ENCODE data around the gene NDST4.

The NDST4 gene

DNA sequence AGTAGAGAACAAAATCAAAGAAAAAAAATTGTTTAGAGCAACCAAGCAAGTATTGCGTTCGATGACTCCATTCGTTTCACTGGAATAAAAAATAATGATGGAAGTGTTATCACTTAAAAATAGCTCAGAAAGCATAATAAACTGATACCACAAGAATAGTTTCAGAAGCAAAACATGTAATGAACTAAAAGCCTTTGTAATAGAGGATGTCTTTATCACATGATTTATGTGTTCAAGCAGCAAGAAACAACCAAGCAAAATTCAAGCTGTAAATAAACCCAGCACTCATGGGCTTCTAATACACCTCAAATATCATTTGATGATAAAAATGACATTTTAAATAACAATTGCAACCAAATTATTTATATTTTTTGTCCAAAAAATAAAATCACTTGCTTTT is 192.2 kb downstream of the NDST4 start:
- DNase-seq (ENCODE audit: low read depth in 2 of 2, low spot score in 1 of 2): no peak

DNA sequence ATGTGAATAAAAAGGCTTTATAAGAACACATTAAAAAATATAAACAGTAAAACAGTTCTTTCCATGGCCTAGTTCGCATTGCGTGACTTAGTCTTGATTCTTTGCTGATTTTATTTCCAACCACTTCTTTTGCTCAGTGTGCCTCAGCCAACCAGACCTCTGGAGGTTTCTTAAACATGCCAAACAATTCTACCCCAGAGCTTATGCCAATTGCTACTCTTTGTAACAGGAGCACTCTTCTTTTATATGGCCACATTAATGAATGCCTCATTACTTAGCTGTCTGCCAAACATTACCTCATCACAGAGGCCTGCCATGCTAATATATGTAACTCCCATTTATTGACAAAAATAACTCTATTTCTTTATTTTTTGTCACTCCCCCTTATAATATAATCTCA is 202.3 kb downstream of the NDST4 start:
- DNase-seq (ENCODE audit: low read depth in 2 of 2, low spot score in 1 of 2): no peak

DNA sequence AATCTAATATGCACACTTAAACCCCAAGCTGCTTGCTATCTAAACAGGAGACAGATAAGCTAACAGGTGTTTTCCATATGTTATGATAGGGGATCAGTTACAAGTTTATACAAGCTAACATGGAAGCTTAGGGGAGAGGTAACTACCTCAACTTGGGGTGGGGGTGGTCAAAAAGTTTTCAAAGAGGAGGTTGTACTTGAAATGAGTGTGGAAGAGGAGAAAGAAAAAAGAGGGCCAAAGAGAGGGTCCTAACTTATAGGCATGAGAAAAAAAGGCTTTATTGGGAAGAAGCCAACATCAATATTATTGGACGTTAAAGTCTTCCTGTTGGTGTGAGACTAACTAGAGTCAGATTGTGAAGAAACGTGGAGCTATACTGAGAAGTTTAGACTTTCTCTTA is 205.9 kb downstream of the NDST4 start:
- no peak for DNase-seq (ENCODE audit: low read depth in 2 of 2, low spot score in 1 of 2)

DNA sequence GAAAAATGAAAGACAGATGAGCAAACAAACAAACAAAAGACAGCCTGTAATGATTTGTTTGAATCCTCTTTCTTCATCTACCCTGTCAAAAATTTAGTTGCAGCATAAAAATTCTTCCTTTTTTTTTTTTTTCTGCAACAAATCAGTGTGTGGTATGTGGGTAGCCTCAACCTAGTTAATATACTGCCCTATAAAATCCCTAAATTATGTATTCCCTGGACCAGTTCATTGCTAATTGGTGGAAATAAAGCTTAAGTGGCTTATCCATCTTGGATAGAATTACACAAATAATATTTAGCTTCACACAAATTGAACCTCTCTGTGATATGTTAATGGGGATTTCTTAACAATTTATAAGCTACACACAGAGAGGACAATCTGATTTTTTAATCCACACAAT is 208.4 kb downstream of the NDST4 start:
- no peak for DNase-seq (ENCODE audit: low read depth in 2 of 2, low spot score in 1 of 2)

DNA sequence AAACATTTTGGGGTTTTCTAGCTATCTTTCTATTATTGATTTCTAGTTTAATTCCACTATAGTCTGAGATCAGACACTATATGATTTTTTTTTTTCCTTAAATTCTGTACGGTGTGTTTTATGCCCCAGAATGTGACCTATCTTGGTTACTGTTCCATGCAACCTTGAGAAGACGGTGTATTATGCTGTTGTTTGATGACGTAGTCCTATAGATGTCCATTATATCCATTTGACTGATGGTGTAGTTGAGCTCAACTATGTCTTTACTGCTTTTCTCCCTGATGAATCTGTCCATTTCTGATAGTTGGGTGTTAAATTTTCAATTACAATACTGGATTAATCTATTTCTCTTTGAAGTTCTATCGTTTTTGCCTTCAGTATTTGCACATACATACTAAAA is 212.5 kb downstream of the NDST4 start:
- no peak for DNase-seq (ENCODE audit: low read depth in 2 of 2, low spot score in 1 of 2)

DNA sequence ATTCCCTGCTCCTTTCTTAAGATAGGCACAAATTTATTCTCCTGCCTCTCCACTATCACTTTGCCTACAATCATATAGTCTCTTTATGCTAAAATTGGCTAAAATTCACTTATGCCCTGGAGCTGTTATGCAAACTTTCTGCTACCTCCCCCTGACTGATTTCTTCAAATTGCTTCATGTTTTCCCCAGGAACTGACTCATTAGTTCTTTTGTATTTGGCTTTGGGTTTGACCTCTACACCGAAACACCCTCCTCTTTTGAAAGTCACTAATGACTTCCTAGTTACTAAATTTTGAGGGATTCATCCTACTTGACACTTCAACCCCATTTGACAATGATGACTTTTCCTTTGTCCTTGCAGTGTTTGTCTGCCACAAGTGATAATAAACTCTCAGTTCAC is 222.6 kb downstream of the NDST4 start:
- no peak for DNase-seq (ENCODE audit: low read depth in 2 of 2, low spot score in 1 of 2)

DNA sequence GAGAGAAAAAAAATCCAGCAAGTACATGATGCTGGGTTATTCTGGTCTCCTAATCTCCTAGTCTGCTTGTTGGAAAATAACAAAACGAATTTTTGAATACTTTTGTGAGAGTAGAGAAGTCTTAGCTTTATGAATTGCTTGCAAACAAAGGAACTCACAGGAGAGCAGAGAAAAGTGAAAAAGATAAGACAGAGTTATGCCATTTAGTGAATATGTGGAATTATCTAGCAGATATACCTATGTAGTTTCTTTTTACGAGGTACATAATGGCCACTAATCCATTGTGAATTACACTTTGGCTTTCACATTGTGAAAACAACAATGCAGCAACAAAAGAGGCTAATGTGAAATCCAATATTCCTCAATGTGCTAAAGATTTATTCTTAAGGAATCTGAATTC is 226.7 kb downstream of the NDST4 start:
- no peak for DNase-seq (ENCODE audit: low read depth in 2 of 2, low spot score in 1 of 2)

DNA sequence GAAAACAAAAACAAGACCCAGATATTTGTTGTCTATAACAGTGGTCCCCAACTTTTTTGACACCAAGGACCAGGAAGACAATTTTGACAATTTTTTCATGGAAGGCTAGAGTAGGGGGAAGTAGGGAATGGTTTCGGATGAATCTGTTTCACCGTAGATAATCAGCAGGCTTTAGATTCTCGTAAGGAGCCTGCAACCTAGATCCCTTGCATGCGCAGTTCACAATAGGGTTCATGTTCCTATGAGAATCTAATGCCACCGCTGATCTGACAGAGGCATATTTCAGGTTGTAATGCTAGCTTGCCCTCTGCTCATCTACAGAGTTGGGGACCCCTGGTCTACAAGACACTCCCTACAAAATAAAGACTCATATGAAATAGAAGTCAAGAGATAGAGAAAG is 229.8 kb downstream of the NDST4 start:
- no peak for DNase-seq (ENCODE audit: low read depth in 2 of 2, low spot score in 1 of 2)

DNA sequence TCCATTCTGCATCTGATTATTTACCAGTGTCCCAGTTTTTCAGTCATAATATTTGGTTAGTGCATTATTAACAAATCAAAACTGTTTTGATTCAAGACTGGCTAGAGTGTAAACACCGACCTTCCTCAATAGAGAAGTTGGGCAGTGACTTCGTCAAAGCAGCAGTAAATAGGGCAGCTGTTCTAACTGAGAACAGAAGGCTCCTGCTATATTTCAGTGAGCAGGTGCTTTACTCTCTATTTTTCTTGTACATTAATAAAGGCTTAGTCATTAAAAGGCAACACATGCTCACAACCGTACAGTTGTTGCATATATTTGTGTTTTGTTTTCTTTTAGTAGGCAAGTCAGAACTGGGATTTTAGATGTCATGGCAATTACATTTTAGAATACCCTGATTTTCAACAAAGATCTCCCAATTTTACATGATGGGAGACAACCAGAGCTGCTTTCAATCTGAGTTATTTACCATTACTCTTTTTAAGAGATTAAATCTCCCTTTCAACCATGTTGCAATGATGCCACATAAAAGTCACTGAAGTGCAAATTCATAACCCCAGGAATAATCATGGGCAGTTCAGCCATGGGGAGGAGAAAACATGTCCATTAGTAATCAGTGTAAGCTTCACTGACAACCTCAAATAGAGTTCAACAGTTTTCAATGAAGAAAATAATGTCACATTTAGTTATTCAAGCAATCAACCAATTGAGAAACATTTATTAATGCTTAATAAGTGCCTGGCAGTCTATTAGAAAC is 233.3 kb downstream of the NDST4 start:
- DNase-seq (ENCODE audit: low read depth in 2 of 2, low spot score in 1 of 2): no peak

DNA sequence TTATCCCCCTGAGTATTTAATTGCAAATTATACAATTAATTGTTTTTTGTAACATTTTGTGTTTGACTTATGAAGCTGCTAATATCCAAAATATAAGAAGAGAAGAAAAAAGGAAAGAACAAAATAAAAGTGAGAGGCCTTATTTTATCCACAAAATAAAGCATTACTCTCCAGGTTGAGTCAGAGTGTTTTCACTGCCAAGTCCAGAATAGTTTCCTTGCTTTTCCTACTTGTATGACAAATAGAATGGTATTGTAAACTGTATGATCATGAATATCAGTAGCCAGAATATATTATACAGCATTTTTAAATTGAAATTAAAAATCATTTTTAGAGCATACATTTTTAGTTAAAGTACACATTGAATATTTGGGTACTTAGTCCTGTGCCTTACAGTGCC is 237.8 kb downstream of the NDST4 start:
- no peak for DNase-seq (ENCODE audit: low read depth in 2 of 2, low spot score in 1 of 2)

DNA sequence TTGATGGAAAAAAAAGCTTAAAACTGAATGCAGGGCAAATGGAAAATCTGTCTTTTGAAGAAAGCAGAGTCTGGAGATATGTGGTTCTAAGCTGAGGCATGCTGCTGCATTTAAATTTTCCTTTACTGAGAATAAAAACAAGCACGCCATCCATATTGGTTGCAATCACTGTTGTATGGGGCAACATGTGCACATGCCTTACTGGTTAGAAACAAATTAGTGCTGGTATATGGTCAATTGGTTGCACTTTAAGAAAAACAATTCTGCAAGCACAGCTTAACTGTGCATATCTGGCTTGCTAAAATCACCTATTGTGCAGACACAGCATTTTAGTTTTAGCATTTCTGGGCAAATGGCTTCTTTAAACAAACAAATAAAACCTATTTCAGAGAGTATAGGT is 239.1 kb downstream of the NDST4 start:
- DNase-seq (ENCODE audit: low read depth in 2 of 2, low spot score in 1 of 2): no peak

DNA sequence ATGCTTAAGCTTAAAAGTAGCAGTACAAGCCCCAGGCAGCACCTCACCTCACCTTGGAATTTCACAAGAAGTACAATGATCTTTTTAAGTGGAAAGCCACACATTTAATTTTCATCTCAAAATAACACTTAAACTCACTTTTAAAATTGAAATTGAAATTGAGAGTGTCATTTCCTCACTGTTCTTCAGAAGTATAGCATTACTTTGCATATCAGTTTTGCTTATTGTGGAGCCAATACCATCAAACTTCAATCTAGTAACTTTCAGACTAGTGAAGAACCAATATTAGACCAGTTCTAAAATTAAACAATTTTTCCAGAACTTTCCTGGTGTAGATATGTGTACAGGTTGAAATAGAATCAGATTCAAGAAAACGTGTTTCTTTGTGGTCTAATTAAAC is 242.4 kb downstream of the NDST4 start:
- no peak for DNase-seq (ENCODE audit: low read depth in 2 of 2, low spot score in 1 of 2)

DNA sequence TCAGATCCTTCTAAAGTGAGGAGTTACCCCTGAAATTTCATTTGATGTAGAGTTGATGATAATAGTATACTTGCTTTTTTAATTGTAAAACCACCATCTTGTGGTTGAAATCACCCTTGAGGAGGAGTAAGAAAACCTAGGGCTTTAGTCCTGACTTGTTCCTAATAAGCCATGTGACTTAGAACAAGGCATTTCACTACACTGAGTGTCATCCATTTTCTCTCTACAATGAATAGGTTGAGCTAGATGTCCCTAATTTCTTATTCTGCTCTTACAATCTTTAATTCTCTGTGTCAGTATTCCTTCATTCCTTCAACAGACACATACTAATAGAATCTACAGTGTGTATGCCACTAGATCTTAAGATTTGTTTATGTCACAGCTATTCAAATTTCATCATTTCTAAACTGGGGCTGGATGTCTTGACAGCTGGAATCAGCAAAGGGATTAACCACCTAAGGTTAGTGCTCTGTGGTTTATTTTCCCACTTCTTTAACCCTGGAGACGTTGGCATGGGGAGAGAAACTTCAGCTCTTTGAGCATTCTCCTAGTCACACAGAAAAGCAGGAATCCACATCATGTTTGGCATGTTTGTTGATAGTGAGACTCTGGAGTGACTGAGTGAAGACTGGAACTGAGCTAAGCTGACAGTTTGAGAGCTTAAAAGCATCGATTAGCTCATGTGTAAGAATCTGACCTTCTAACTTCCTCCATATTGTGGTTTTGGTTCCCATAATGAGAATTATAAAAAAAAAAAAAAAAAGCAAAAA is 246.3 kb downstream of the NDST4 start:
- DNase-seq (ENCODE audit: low read depth in 2 of 2, low spot score in 1 of 2): no peak

DNA sequence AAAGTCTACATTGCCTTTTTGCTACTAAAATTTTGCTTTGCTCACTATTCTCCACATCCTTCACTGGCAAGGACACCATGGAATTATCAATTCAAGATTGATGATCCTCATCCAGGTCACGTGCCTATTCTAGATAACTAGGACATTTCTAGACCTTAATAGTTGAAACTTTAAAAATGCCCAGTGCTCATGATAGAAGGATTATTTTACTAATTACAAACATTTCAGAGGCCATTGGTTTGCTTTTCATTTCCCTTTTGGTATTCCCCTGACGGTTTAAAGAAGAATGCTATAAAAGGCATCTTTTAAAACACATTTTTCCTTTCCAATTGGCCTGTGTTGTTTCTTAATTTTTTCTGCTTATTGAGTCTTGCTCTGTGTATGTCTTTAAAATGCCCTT is 249.4 kb downstream of the NDST4 start:
- no peak for DNase-seq (ENCODE audit: low read depth in 2 of 2, low spot score in 1 of 2)

DNA sequence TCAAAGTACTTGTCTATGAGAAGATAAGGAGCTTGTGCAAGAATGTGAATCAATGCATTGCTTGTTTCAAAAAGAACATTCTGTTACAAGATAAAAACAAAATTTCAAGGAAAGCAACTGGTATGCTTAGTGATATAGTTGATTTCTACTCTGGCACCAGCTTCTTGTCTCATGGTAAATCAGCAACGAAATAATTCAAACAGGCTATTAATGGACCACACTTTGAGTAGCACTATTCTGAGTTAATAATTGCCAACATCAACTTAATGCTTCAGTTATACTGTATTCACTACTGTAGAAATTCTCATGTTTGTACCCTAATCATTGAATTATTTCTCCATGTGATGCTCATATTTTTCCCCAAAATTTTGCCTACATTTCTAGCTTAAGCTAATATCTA is 252.6 kb downstream of the NDST4 start:
- DNase-seq (ENCODE audit: low read depth in 2 of 2, low spot score in 1 of 2): no peak

DNA sequence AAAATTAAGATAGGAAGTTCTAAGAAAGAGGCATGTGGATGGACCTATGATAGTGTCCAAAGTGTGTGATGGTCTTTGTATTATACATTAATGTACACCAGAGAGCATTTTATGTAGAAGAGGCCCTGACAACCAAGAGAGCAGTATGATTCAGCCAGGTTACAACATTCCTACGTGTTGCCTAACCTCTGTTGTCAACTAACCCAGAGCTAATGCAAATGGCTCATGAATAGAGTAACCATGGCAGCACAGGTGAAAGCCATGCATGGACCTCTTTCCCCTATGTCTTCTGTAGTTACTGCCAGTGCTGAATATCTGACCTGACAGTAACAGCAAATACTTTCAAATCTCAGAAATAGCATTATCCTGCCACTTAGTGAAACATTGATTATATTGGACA is 255.6 kb downstream of the NDST4 start:
- DNase-seq (ENCODE audit: low read depth in 2 of 2, low spot score in 1 of 2): no peak

DNA sequence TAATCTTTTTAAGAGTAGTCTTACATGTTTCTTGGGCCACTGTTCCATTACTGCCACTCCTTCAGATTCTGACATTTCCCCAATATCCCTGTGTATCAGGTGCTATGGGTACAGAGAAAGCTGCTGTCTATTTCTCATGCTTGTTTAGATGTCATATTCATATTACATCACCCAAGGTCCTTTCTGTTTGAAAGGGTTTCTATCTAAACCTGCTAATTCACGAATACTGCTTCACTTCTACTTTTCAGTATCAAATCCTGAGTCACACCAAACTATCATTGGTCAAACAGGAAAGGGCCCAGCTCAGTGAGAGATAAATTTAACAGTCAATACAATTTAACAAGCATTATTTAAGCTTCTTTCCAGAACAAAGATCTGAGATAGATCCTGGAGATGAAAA is 273.4 kb downstream of the NDST4 start:
- DNase-seq (ENCODE audit: low read depth in 2 of 2, low spot score in 1 of 2): no peak

DNA sequence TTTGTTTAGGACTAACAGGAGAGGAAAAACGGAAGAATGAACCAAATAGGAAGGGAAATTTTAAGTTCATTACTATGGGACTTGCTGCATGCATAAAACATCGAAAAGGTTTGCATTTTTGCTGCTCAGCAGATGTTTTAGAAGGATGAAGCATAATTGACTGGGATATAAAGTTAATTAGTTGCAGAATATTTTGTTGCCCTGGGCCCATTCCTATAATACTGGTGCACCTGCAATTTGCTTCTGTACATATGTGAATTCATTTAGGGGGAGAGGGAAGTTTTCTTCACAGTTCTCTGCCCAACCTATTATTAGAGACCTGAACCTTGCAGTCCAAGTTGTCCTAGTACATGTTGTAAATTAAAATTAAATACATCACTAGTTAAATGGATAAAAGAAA is 282.8 kb downstream of the NDST4 start:
- DNase-seq (ENCODE audit: low read depth in 2 of 2, low spot score in 1 of 2): no peak

DNA sequence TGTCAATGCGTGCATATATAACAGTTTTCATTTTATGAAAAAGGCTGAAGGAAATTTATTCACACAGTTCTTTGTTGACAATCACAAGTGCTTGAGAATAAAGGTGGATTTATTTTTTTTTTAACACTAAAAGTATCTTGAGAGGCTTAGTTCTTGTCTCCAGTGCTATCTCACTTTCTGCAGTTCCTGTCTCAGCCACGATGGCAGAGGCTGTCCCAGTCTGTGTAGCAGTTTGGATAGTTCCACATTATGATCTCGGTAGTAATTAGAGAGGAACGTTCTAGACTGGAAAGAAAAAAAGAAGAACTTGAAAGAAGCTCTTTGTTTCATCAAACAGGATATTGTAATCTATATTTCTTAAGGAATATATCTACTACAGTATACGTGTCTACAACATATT is 285.8 kb downstream of the NDST4 start:
- no peak for DNase-seq (ENCODE audit: low read depth in 2 of 2, low spot score in 1 of 2)

DNA sequence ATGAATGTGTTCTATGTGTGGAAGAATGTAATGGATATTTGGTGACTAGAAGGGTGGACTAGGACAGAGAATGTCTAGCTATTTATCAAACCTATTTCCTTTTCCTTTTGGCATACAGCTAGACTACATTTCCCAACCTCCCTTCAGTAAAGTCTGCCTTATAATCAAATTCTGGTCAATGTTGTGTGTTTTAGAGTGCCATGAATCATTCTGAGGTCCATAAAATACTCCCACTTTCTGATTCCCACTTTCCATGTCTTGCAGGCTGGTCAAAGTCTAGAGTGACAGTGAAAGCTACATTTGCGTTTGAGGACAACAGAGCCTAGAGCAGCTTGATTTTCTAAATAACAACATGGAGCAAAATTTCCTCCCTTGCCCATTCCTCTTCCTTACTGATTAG is 297.7 kb downstream of the NDST4 start:
- no peak for DNase-seq (ENCODE audit: low read depth in 2 of 2, low spot score in 1 of 2)

DNA sequence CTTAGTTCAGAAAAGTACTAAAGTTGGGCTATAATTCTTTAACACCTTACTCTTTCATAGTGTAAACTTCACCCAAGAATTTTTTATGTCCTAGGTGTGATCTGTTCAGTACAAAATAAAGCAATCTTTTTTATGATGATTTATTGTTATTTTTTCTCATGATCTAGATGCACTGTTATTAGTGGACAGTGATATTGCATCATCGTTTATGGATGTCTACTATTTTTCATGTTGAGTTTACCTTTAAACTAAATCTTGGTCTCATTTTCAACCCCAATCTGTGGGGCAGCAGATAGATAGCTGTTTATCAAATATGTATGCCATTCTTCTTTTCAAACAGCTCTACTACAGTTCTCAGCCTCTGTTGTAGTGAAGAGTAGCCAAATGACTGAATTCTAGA is 299.5 kb downstream of the NDST4 start:
- no peak for DNase-seq (ENCODE audit: low read depth in 2 of 2, low spot score in 1 of 2)

DNA sequence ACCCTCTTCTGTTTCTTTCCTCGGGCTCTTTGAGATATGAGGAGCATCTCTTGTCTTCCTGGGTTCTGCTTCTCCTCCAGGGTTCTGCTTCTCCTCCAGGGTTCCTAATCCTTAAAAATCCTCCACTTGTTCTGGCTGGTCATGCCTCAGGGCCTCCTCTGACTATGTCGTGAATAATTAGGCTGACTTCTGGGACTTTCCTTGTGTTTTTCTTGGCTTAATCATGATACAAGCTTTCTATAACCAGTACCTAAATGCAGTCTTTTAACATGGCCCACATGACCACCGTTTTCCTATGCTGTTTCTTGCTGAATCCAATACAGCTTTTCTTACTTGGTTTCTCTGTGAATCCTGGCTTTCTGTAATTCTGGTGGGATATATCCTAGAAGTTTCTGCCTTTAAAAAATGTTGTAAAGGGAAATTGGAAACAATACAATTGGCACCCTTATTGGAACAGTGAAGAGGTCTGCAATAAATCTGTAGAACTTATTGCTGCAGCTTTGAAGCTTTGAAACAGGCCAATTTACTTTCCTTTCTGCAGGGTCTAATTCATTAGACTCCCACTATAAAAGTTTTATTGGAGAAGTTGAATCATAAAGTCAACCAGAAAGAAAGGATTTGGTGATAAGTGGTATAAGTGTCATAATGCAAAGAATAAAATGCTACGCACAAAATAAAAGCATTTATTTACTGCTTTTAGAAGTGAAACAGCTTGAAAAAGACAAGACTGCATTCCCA is 301.7 kb downstream of the NDST4 start:
- no peak for DNase-seq (ENCODE audit: low read depth in 2 of 2, low spot score in 1 of 2)

Measured in stimulated activated CD8-positive, alpha-beta memory T cell treated with anti-CD3 and anti-CD28 coated beads, Interleukin-4, amount 100 ng/mL, for 4 hours (primary cell).